H1 (cell line): Measurements from ENCODE around the gene IL9. TPM values are rescaled to one million over a fixed set of nuclear protein-coding genes. Genes with fewer than 3 reads are reported as not detected.

Experiments
- BCL11A ChIP-seq, 2 experiments: IDR thresholded peaks; one replicate each; pipeline ENCODE4 v1.6.1; 2011; ENCODE audit warnings: low read depth in 2 of 2, low read length in 2 of 2, mild to moderate bottlenecking in 2 of 2
- EGR1 ChIP-seq: IDR thresholded peaks from 2 replicates; pipeline ENCODE4 v1.6.1; 2011; ENCODE audit warnings: low read depth, low read length, borderline replicate concordance
- GABPA ChIP-seq: IDR thresholded peaks from 2 replicates; pipeline ENCODE4 v1.6.1; 2011; ENCODE audit warnings: mild to moderate bottlenecking, low read length, moderate library complexity, borderline replicate concordance; ENCODE audit not compliant: insufficient read depth
- HDAC2 ChIP-seq, 2 experiments: fragments of 300-600 bp in 1 of 2; sonication (generic) in 1 of 2; IDR thresholded peaks; 2 replicates each; pipeline ENCODE4 v1.6.1; 2011 to 2012; ENCODE audit warnings: low read depth in 2 of 2, low read length in 2 of 2, mild to moderate bottlenecking in 2 of 2, moderate library complexity in 2 of 2, borderline replicate concordance in 1 of 2, inconsistent platforms in 1 of 2
- JUN ChIP-seq: IDR thresholded peaks from 2 replicates; pipeline ENCODE4 v1.6.1; 2011; ENCODE audit warnings: low read depth, mild to moderate bottlenecking, improper control_type of control experiment, low read length
- SP2 ChIP-seq: IDR thresholded peaks from 2 replicates; pipeline ENCODE4 v1.6.1; 2012; ENCODE audit warnings: mild to moderate bottlenecking, low read length, inconsistent platforms
- polyA plus RNA-seq, 7 experiments: library from polyadenylated mRNA; depleted of rRNA in 3 of 7; stranded (reverse) in 5 of 7; unstranded in 2 of 7; fragments of >200 nt in 5 of 7; fragments of 200-250 nt in 2 of 7; gene quantifications; 1 replicate in 5 of 7; 2 replicates in 1 of 7; 4 replicates in 1 of 7; pipeline versions ENCODE4 v1.2.1 to v1.2.3, GENCODE V29; 2011 to 2013; ENCODE audit warnings: missing spikeins in 2 of 7, mixed read lengths in 2 of 7
- total RNA-seq: library from RNA; stranded (reverse); fragmentation: NEBNext Ultra II Directional; extraction: Animal tissue kit (Norgen Biotek cat#: 25700); gene quantifications from 2 replicates; pipeline ENCODE4 v1.2.1, GENCODE V29; 2021

Gene IL9
- total and polyA plus RNA-seq, 2 of the 8 experiments (the other 6 are each of a cell fraction or from before 2014, with no cell fraction given) = not detected

DNA sequence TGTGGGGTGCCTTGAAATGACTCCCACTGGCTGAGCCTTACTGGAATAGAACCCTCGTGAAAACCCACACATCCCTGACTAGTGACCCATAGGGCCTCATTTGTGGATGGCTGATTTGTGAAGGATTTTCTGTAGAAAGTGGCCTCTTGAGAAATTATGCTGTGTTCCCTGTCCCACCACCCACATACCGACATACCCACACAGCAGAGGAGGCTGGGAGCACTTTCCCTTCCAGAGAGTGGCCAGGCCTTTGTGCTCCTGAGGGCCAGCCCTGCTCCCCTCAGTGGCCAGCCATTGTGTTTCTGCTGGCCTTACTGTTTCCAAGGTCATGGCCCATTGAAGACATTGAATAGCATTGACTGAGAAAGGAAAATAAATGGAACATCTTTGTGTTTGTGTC is 29.6 kb downstream of the IL9 start (continued):
- TF ChIP-seq HDAC2 (IDR thresholded peaks at IDR 0.05; ENCODE audit: borderline replicate concordance in 1 of 2, low read depth in 2 of 2, low read length in 2 of 2) = no peak
- no peak for TF ChIP-seq GABPA
- no peak for TF ChIP-seq BCL11A (IDR thresholded peaks at IDR 0.05; ENCODE audit: low read depth in 2 of 2, low read length in 2 of 2)
- TF ChIP-seq EGR1 = no peak
- no peak for TF ChIP-seq JUN
- no peak for TF ChIP-seq SP2
